NK-92 (cell line): ENCODE measurements around the gene PDCL2.

ENCODE experiments used
- DNase-seq: peaks from one replicate; lab custom pipeline; 2025; ENCODE audit not compliant: unreplicated experiment; lab: John Stamatoyannopoulos, UW

Gene PDCL2

GRCh38 chr4:55540271-55540670 is 51.8 kb downstream of the PDCL2 start:
- DNase-seq = no peak

DNA sequence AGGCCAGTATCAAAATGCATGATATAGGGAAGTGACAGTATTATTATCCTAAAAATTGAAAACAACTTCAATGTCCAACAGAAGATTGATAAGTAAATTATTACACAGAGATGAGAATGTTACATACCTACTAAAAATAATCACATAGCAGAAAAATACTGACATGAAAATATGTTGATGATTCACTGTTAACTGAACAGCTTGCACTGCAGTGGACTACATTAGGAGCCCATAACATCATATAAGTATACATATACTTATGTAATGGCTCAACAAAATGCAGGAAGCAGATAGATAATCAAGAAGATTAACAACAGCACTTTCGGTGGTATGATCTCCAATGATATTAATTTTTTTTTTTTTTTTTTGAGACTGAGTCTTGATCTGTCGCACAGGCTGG is 52.4 kb downstream of the PDCL2 start:
- no peak for DNase-seq

DNA sequence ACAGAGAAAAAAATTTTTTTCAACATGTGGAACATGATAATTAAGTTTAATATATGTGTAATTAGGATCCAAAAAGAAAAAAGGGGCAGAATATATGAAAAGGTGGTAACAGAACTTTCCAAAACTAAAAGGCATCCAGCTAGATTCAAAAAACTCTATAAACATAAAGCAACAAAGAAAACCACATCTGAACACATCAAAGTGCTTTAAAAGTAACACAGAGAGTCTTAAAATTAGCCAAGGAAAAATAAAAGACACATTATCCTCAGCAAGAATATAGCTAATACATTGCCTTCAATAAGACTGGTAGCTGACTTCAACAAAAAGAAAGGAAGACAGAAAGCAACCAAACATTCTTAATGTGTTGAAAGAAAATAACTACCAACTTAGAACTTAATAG is 53.5 kb downstream of the PDCL2 start:
- DNase-seq = no peak

GRCh38 chr4:55534306-55534705 is 57.7 kb downstream of the PDCL2 start:
- no peak for DNase-seq

DNA sequence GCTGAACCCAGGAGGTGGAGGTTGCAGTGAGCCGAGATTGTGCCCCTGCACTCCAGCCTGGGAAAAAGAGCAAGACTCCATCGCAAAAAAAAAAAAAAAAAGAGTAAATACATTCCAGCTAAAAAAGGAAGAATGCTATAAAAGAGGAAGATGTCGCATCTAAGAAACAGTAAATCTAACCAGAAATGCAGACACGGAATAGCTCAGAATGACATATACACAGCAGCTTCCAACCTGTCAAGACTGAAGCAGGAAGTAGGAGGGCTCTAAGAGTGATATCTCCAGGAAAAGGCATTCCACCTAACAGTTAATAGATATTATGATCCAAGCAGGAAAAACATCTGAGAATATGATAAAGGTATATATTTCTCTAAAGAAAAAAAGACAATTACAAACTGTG is 61.4 kb downstream of the PDCL2 start:
- no peak for DNase-seq

GRCh38 chr4:55530167-55530566 is 61.9 kb downstream of the PDCL2 start:
- no peak for DNase-seq

DNA sequence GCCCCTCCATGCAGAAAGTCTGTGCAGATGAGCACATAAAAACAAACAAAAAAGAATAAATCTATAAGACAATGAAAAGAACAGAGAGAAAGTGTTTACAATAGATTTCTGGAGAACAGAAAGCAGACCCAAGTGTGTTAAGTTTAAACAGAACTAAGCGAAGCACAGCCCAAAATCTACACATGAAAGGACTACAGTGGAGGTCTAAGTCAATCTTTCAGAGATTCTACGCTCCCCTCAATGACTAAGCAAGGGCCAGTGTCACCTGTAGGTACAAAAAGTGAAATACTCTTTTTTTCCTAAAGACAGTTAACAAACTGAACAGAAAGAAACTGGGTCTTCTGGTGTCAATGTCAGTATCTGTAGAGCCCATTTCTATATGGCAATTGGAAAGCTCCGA is 63.6 kb downstream of the PDCL2 start:
- DNase-seq = no peak

DNA sequence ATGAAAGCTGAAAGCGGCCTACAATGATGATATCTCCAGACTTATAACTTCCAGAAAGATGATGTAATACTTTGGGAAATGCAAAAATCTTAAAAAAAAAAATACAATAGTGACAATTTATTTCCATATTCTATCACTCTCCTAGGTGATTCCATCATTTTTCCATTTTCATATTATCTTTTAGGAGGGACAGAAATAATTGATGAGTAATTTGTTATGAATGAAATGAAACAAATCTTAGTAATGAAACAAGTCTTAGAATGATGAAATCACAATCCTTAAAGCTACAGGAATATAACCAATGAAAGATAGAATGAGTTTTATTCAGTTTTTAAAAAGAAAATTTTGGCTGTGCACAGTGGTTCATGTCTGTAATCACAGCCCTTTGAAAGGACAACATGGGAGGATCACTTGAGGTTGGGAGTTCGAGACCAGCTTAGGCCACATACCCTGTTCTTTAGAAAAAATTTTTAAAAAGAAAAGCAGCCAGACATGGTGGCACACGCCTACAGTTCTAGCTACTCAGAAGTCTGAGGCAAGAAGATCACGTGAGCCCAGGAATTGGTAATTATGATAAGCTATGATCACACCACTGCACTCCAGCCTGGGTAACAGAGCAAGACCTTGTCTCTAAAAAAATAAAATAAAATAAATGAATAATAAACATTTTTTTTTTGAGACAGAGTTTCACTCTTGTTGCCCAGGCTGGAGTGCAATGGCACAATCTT is 67.0 kb downstream of the PDCL2 start:
- no peak for DNase-seq

GRCh38 chr4:55518442-55518841 is 73.6 kb downstream of the PDCL2 start:
- DNase-seq = no peak

DNA sequence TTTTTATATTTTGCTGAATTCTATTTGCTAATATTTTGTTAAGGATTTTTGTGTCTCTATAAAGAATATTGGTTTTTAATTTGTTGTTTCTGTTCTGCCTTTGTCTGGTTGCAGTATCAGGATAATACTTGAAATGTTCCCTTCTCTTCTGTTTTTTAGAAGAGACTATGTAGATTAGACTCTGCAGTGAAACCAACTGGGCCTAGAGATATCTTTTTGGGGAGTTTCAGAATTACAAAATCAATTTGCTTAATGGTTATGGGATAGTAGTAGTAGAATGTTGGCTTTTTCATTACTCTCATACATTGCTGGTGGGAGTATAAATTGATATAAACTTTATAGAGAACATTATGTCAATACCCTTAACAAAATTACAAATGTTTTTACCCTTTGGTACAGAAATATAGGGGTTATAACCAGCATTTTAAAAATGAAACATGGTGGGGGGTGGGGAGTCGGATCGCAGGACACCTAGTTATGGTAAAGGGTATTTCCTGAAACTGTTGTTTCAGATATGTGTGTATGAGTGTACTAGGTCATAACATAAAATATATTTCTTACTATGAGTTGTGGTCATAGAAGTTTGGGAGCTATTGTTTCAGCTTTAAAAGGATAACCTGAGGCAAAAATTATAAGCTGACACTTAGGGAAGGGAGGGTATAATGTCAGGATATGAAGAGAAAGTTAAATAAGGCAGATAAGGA is 74.4 kb downstream of the PDCL2 start:
- DNase-seq = no peak

- DNase-seq = no peak
Measured at GRCh38 chr4:55512922-55513571, 79.0 kb downstream of the PDCL2 start.

GRCh38 chr4:55512077-55512476 is 80.0 kb downstream of the PDCL2 start:
- no peak for DNase-seq

GRCh38 chr4:55510685-55511084 is 81.4 kb downstream of the PDCL2 start:
- no peak for DNase-seq

GRCh38 chr4:55509266-55509665 is 82.8 kb downstream of the PDCL2 start:
- DNase-seq = no peak

DNA sequence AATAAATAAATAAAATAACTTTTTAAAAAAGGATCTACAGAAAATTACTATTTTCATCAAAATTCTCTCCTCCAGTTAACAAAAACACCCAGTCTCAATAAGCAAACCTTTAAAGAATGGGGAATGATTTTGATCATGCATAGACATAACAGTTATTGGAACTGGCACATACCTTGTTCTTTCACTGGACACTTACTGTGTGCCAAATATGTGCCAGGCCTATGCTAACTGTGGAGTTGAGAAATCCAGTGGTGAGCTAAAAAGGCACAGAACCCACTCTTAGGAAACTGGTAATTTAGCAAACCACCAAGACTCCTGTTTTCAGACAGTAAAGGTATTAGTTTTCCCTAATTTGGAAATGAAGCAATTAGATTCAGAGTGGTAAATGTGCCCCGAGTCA is 84.4 kb downstream of the PDCL2 start:
- no peak for DNase-seq
